H9 (cell line): ENCODE measurements around the gene LYST. TPM values are rescaled to one million over a fixed set of nuclear protein-coding genes. Genes with fewer than 3 reads are reported as not detected.

Experiments
- DNase-seq: peaks from one replicate; pipeline ENCODE4 v3.0.0-alpha.2; 2017
- H2AFZ ChIP-seq: one replicate; pipeline ENCODE4 v1.6.1; 2013; ENCODE audit warnings: mild to moderate bottlenecking, low read length, control low read depth, moderate library complexity
- H2AK5ac ChIP-seq: 2 replicates; pipeline ENCODE4 v1.6.1; 2013; ENCODE audit warnings: low read length, control low read depth, mixed read lengths; ENCODE audit not compliant: insufficient read length
- H2BK120ac ChIP-seq: one replicate; pipeline ENCODE4 v1.6.1; 2013; ENCODE audit warnings: low read depth, mild to moderate bottlenecking, low read length, control low read depth, inconsistent platforms; ENCODE audit not compliant: poor library complexity, severe bottlenecking
- H2BK12ac ChIP-seq: 2 replicates; pipeline ENCODE4 v1.6.1; 2013; ENCODE audit warnings: low read length, control low read depth, mixed read lengths, low read depth; ENCODE audit not compliant: insufficient read length
- H2BK15ac ChIP-seq: 2 replicates; pipeline ENCODE4 v1.6.1; 2013; ENCODE audit warnings: low read depth, low read length, control low read depth
- H2BK20ac ChIP-seq: one replicate; pipeline ENCODE4 v1.6.1; 2013; ENCODE audit warnings: low read depth, mild to moderate bottlenecking, low read length, control low read depth, inconsistent platforms; ENCODE audit not compliant: poor library complexity, severe bottlenecking
- H2BK5ac ChIP-seq: 2 replicates; pipeline ENCODE4 v1.6.1; 2013; ENCODE audit warnings: low read length, control low read depth, mixed read lengths; ENCODE audit not compliant: insufficient read length
- H3K14ac ChIP-seq: 2 replicates; pipeline ENCODE4 v1.6.1; 2013; ENCODE audit warnings: low read length, control low read depth; ENCODE audit not compliant: insufficient read depth
- H3K18ac ChIP-seq: 2 replicates; pipeline ENCODE4 v1.6.1; 2013; ENCODE audit warnings: low read depth, mild to moderate bottlenecking, mixed read lengths, low read length, control low read depth; ENCODE audit not compliant: insufficient read length
- H3K23ac ChIP-seq: 2 replicates; pipeline ENCODE4 v1.6.1; 2013; ENCODE audit warnings: low read length, control low read depth, mixed read lengths, low read depth; ENCODE audit not compliant: insufficient read length
- H3K23me2 ChIP-seq: 2 replicates; pipeline ENCODE4 v1.6.1; 2013; ENCODE audit warnings: low read depth, mild to moderate bottlenecking, mixed read lengths, low read length, control low read depth; ENCODE audit not compliant: insufficient read length, poor library complexity, severe bottlenecking
- H3K27ac ChIP-seq: 2 replicates; pipeline ENCODE4 v1.5.1; 2013; ENCODE audit warnings: low read length, control low read depth, mixed read lengths, low read depth; ENCODE audit not compliant: insufficient read length
- H3K27me3 ChIP-seq: 2 replicates; pipeline ENCODE4 v1.6.1; 2013; ENCODE audit warnings: low read length, control low read depth, inconsistent platforms; ENCODE audit not compliant: insufficient read depth
- H3K4ac ChIP-seq: 2 replicates; pipeline ENCODE4 v1.6.1; 2013; ENCODE audit warnings: low read depth, mild to moderate bottlenecking, control low read depth, inconsistent platforms, low read length, moderate library complexity
- H3K4me1 ChIP-seq: 2 replicates; pipeline ENCODE4 v1.6.1; 2013; ENCODE audit warnings: low read length, control low read depth, inconsistent platforms; ENCODE audit not compliant: insufficient read depth
- H3K4me2 ChIP-seq: 2 replicates; pipeline ENCODE4 v1.6.1; 2013; ENCODE audit warnings: low read length, control low read depth, mixed read lengths; ENCODE audit not compliant: insufficient read length, insufficient read depth
- H3K56ac ChIP-seq: 2 replicates; pipeline ENCODE4 v1.6.1; 2013; ENCODE audit warnings: low read depth, mild to moderate bottlenecking, mixed read lengths, low read length, control low read depth; ENCODE audit not compliant: insufficient read length
- H3K79me1 ChIP-seq: 2 replicates; pipeline ENCODE4 v1.6.1; 2013; ENCODE audit warnings: low read depth, mild to moderate bottlenecking, moderate library complexity, low read length, control low read depth, inconsistent platforms; ENCODE audit not compliant: insufficient read depth, poor library complexity, severe bottlenecking
- H3K79me2 ChIP-seq: 2 replicates; pipeline ENCODE4 v1.6.1; 2013; ENCODE audit warnings: low read length, control low read depth, inconsistent platforms; ENCODE audit not compliant: insufficient read depth
- H3K9ac ChIP-seq: 2 replicates; pipeline ENCODE4 v1.6.1; 2013; ENCODE audit warnings: low read length, control low read depth, mixed read lengths; ENCODE audit not compliant: insufficient read length; ENCODE audit errors: extremely low read depth
- H3K9me3 ChIP-seq: one replicate; pipeline ENCODE4 v1.6.1; 2013; ENCODE audit warnings: low read depth, low read length, inconsistent platforms; ENCODE audit not compliant: control insufficient read depth
- H3T11ph ChIP-seq: one replicate; pipeline ENCODE4 v1.6.1; 2013; ENCODE audit warnings: mild to moderate bottlenecking, low read length, control low read depth, inconsistent platforms
- H4K20me1 ChIP-seq: one replicate; pipeline ENCODE4 v1.6.1; 2013; ENCODE audit not compliant: control insufficient read depth, insufficient read length, insufficient read depth
- H4K5ac ChIP-seq: 2 replicates; pipeline ENCODE4 v1.6.1; 2013; ENCODE audit warnings: low read depth, mild to moderate bottlenecking, mixed read lengths, low read length, control low read depth; ENCODE audit not compliant: insufficient read length
- H4K8ac ChIP-seq: replicated peaks from 2 replicates; pipeline ENCODE4 v1.6.1; 2013; ENCODE audit warnings: low read length, control low read depth, mixed read lengths, low read depth; ENCODE audit not compliant: insufficient read length
- H4K91ac ChIP-seq: 2 replicates; pipeline ENCODE4 v1.6.1; 2013; ENCODE audit warnings: low read depth, mild to moderate bottlenecking, moderate library complexity, mixed read lengths, low read length, control low read depth; ENCODE audit not compliant: insufficient read length
- H3K27ac Mint-ChIP-seq, 3 experiments: 2 replicates in 2 of 3; 3 replicates in 1 of 3; pipeline ENCODE4 v1.8.0; 2020 to 2021; ENCODE audit warnings: mixed read lengths in 3 of 3, mild to moderate bottlenecking in 1 of 3, moderate library complexity in 1 of 3
- H3K27me3 Mint-ChIP-seq: 2 replicates; pipeline ENCODE4 v1.8.0; 2021; ENCODE audit warnings: low read depth, mild to moderate bottlenecking, moderate library complexity, mixed read lengths
- H3K36me3 Mint-ChIP-seq, 3 experiments: 2 replicates in 2 of 3; 3 replicates in 1 of 3; pipeline ENCODE4 v1.8.0; 2020 to 2021; ENCODE audit warnings: low read depth in 3 of 3, mixed read lengths in 3 of 3; ENCODE audit not compliant: insufficient read depth in 1 of 3
- H3K4me1 Mint-ChIP-seq, 2 experiments: 2 replicates each; pipeline ENCODE4 v1.8.0; 2020; ENCODE audit warnings: mixed read lengths in 2 of 2
- H3K4me3 Mint-ChIP-seq, 2 experiments: 2 replicates in 1 of 2; 3 replicates in 1 of 2; pipeline ENCODE4 v1.8.0; 2020 to 2021; ENCODE audit warnings: mild to moderate bottlenecking in 2 of 2, mixed read lengths in 2 of 2, moderate library complexity in 1 of 2
- H3K9me3 Mint-ChIP-seq, 2 experiments: 2 replicates in 1 of 2; 3 replicates in 1 of 2; pipeline ENCODE4 v1.8.0; 2020; ENCODE audit warnings: mild to moderate bottlenecking in 2 of 2, mixed read lengths in 2 of 2, moderate library complexity in 1 of 2
- WGBS: extraction: QIAGEN DNeasy Blood & Tissue Kit; methylation state at CpG from one replicate; pipeline ENCODE4 v1.1.7; 2013; ENCODE audit warnings: missing lambda C conversion rate, low lambda C conversion rate, mixed read lengths; ENCODE audit not compliant: insufficient read length; ENCODE audit errors: extremely low coverage; 5-methylcytosine and 5-hydroxymethylcytosine counted together
- total RNA-seq: library from RNA; stranded (reverse); gene quantifications from 2 replicates; pipeline ENCODE4 v1.2.1, GENCODE V29; 2021
- TF ChIP-seq, protein P1 (sequence below): fragments of 200-600 bp; sonication (generic); conservative IDR thresholded peaks from 3 replicates; pipeline ENCODE4 v1.8.0; 2021; ENCODE audit warnings: antibody characterized with exemption, mild to moderate bottlenecking

Gene LYST
- total RNA-seq, 1 experiment from 2014 or later: 0.13 TPM

- H4K20me1 ChIP-seq: no peaks in the 10 kb centered on the region
- no peak overlapping the region for H3K23ac ChIP-seq
- H3K14ac ChIP-seq: no peak overlapping the region
- H3K56ac ChIP-seq: no peak overlapping the region
- no peak overlapping the region for H4K8ac ChIP-seq
- Mint-ChIP-seq H3K4me1 (peaks cover 0 to 9% of the 10 kb centered on the region in 2 experiments; a peak in 2 of 4 replicates), H3K4me3 (no peak overlapping the region), H3K9me3 (no peaks in the 10 kb centered on the region), H3K27me3 (no peaks in the 10 kb centered on the region), H3K27ac (no peak overlapping the region; a peak in 1 of 7 replicates), H3K36me3 (no peaks in the 10 kb centered on the region)
- H2AK5ac ChIP-seq: no peak overlapping the region
- TF ChIP-seq, protein P1, sequence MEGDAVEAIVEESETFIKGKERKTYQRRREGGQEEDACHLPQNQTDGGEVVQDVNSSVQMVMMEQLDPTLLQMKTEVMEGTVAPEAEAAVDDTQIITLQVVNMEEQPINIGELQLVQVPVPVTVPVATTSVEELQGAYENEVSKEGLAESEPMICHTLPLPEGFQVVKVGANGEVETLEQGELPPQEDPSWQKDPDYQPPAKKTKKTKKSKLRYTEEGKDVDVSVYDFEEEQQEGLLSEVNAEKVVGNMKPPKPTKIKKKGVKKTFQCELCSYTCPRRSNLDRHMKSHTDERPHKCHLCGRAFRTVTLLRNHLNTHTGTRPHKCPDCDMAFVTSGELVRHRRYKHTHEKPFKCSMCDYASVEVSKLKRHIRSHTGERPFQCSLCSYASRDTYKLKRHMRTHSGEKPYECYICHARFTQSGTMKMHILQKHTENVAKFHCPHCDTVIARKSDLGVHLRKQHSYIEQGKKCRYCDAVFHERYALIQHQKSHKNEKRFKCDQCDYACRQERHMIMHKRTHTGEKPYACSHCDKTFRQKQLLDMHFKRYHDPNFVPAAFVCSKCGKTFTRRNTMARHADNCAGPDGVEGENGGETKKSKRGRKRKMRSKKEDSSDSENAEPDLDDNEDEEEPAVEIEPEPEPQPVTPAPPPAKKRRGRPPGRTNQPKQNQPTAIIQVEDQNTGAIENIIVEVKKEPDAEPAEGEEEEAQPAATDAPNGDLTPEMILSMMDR: no peak
- no peak overlapping the region for H2BK20ac ChIP-seq
- no peak for DNase-seq
- no peak overlapping the region for H2AFZ ChIP-seq
- H4K5ac ChIP-seq: no peak overlapping the region
- no peak overlapping the region for H3K9ac ChIP-seq
- no peak overlapping the region for H3K4me2 ChIP-seq
- no peaks in the 10 kb centered on the region for H3K4me1 ChIP-seq
- no peak overlapping the region for H3K18ac ChIP-seq
- H2BK12ac ChIP-seq: no peak overlapping the region
- no peak overlapping the region for H4K91ac ChIP-seq
- no peaks in the 10 kb centered on the region for H3K9me3 ChIP-seq
- no peaks in the 10 kb centered on the region for H3K27me3 ChIP-seq
- no CpG with 5 or more reads among the region's 5 CpGs for WGBS
- H3K79me2 ChIP-seq: no peaks in the 10 kb centered on the region
- no peak overlapping the region for H2BK120ac ChIP-seq
- no peaks in the 10 kb centered on the region for H3K79me1 ChIP-seq
- no peak overlapping the region for H2BK5ac ChIP-seq
- no peak overlapping the region for H2BK15ac ChIP-seq
- H3K27ac ChIP-seq: no peak overlapping the region
- H3K4ac ChIP-seq: no peak overlapping the region
- H3K23me2 ChIP-seq: no peaks in the 10 kb centered on the region
- H3T11ph ChIP-seq: no peak overlapping the region
Measured at GRCh38 chr1:235892734-235893413, 26.2 kb upstream of the LYST start.
